Karpas-422 (cell line): ENCODE data around the gene RUNX1. TPM values are rescaled to one million over a fixed set of nuclear protein-coding genes. Genes with fewer than 3 reads are reported as not detected.

Source experiments
- DNase-seq: peaks from one replicate; pipeline ENCODE4 v3.0.0-alpha.2; 2015
- H2AFZ ChIP-seq: fragments of 200-600 bp; sonication (generic); 2 replicates; pipeline ENCODE4 v1.6.1; 2014; ENCODE audit warnings: antibody characterized with exemption, low read length, mixed read lengths
- H3K27ac ChIP-seq: fragments of 200-600 bp; sonication (generic); 2 replicates; pipeline ENCODE4 v1.5.1; 2014; ENCODE audit warnings: mild to moderate bottlenecking, low read length, moderate library complexity
- H3K27me3 ChIP-seq: fragments of 200-600 bp; sonication (generic); 2 replicates; pipeline ENCODE4 v1.6.1; 2014; ENCODE audit warnings: low read length, mixed read lengths
- H3K36me3 ChIP-seq: fragments of 200-600 bp; sonication (generic); 2 replicates; pipeline ENCODE4 v1.6.1; 2014; ENCODE audit warnings: low read length, mixed read lengths; ENCODE audit not compliant: insufficient read depth
- H3K4me1 ChIP-seq: fragments of 200-600 bp; sonication (generic); 2 replicates; pipeline ENCODE4 v1.6.1; 2014; ENCODE audit warnings: mild to moderate bottlenecking, low read length, mixed read lengths
- H3K4me2 ChIP-seq: fragments of 200-600 bp; sonication (generic); 2 replicates; pipeline ENCODE4 v1.6.1; 2014; ENCODE audit warnings: low read length, low read depth, mild to moderate bottlenecking; ENCODE audit not compliant: poor library complexity, severe bottlenecking
- H3K4me3 ChIP-seq: fragments of 200-600 bp; sonication (generic); 2 replicates; pipeline ENCODE4 v1.5.1; 2014; ENCODE audit warnings: mild to moderate bottlenecking, antibody characterized with exemption, low read length, mixed read lengths
- H3K79me2 ChIP-seq: fragments of 200-600 bp; sonication (generic); 2 replicates; pipeline ENCODE4 v1.6.1; 2014; ENCODE audit warnings: mild to moderate bottlenecking, low read length, mixed read lengths
- H3K9ac ChIP-seq: fragments of 200-600 bp; sonication (generic); 2 replicates; pipeline ENCODE4 v1.6.0; 2014; ENCODE audit warnings: low read length
- H3K9me2 ChIP-seq: fragments of 200-600 bp; sonication (generic), shearing (Covaris generic); replicated peaks from 2 replicates; pipeline ENCODE4 v1.6.0; 2014; ENCODE audit warnings: mild to moderate bottlenecking, low read length, moderate library complexity; ENCODE audit not compliant: insufficient read depth
- H3K9me3 ChIP-seq: fragments of 300-700, 200-600 bp; sonication (generic); 2 replicates; pipeline ENCODE4 v1.6.1; 2014; ENCODE audit warnings: low read length, mixed read lengths
- H4K20me1 ChIP-seq: fragments of 200-600 bp; sonication (generic); 2 replicates; pipeline ENCODE4 v1.6.1; 2014; ENCODE audit warnings: mild to moderate bottlenecking, antibody characterized with exemption, low read length, low read depth; ENCODE audit not compliant: insufficient read depth
- total RNA-seq: library from RNA; depleted of rRNA; stranded (reverse); fragments of >200 nt; shearing (Covaris generic); gene quantifications from 2 replicates; pipeline ENCODE4 v1.2.3, GENCODE V29; 2014; ENCODE audit warnings: low replicate concordance

RUNX1 gene
- total RNA-seq, 1 experiment from 2014 or later: 20.5 TPM

GRCh38 chr21:34936883-34937563, 112.1 kb downstream of the RUNX1 start:
- no peaks in the 10 kb centered on the region for H3K4me1 ChIP-seq
- no peaks in the 10 kb centered on the region for H3K9me2 ChIP-seq
- H3K79me2 ChIP-seq: 0 out of 2 replicates have a peak, but pooled peaks cover 4% of the 10 kb centered on the region
- H3K27me3 ChIP-seq: no peaks in the 10 kb centered on the region
- no peak overlapping the region for H3K4me2 ChIP-seq
- H3K9me3 ChIP-seq: no peaks in the 10 kb centered on the region
- no peak overlapping the region for H3K9ac ChIP-seq
- H4K20me1 ChIP-seq: peaks cover 34% of the 10 kb centered on the region
- no peak overlapping the region for H2AFZ ChIP-seq
- H3K27ac ChIP-seq: no peak overlapping the region
- H3K36me3 ChIP-seq: no peaks in the 10 kb centered on the region
- DNase-seq: no peak
- H3K4me3 ChIP-seq: no peak overlapping the region

GRCh38 chr21:34936371-34936789, 112.7 kb downstream of the RUNX1 start:
- Histone ChIP-seq H3K4me3 (no peak overlapping the region), H2AFZ (no peak overlapping the region), H3K4me1 (no peaks in the 10 kb centered on the region), H3K27ac (no peak overlapping the region), H3K9me2 (no peaks in the 10 kb centered on the region), H3K79me2 (0 out of 2 replicates have a peak, but pooled peaks cover 4% of the 10 kb centered on the region), H3K4me2 (no peak overlapping the region), H3K9ac (no peak overlapping the region), H3K9me3 (no peaks in the 10 kb centered on the region), H4K20me1 (peaks cover 32% of the 10 kb centered on the region; the same call in 1 of the 2 replicates), H3K27me3 (no peaks in the 10 kb centered on the region), H3K36me3 (no peaks in the 10 kb centered on the region)
- no peak for DNase-seq

- H3K9ac ChIP-seq: no peak overlapping the region
- no peak overlapping the region for H3K27ac ChIP-seq
- no peaks in the 10 kb centered on the region for H3K27me3 ChIP-seq
- H2AFZ ChIP-seq: no peak overlapping the region
- H3K4me2 ChIP-seq: no peak overlapping the region
- H3K4me1 ChIP-seq: no peaks in the 10 kb centered on the region
- H3K79me2 ChIP-seq: 0 out of 2 replicates have a peak, but pooled peaks cover 4% of the 10 kb centered on the region
- no peak overlapping the region for H3K4me3 ChIP-seq
- no peak for DNase-seq
- peaks cover 28% of the 10 kb centered on the region; the same call in 1 of the 2 replicates for H4K20me1 ChIP-seq
- no peaks in the 10 kb centered on the region for H3K9me2 ChIP-seq
- H3K9me3 ChIP-seq: no peaks in the 10 kb centered on the region
- no peaks in the 10 kb centered on the region for H3K36me3 ChIP-seq
Measured at GRCh38 chr21:34935898-34936297, 113.2 kb downstream of the RUNX1 start.

- H2AFZ ChIP-seq: no peak overlapping the region
- no peaks in the 10 kb centered on the region for H3K4me1 ChIP-seq
- DNase-seq: no peak
- H3K9ac ChIP-seq: no peak overlapping the region
- H3K79me2 ChIP-seq: 0 out of 2 replicates have a peak, but pooled peaks cover 4% of the 10 kb centered on the region
- no peaks in the 10 kb centered on the region for H3K36me3 ChIP-seq
- H3K27me3 ChIP-seq: no peaks in the 10 kb centered on the region
- H3K27ac ChIP-seq: no peak overlapping the region
- peaks cover 30% of the 10 kb centered on the region; the same call in 1 of the 2 replicates for H4K20me1 ChIP-seq
- H3K9me3 ChIP-seq: no peaks in the 10 kb centered on the region
- H3K9me2 ChIP-seq: no peaks in the 10 kb centered on the region
- H3K4me2 ChIP-seq: no peak overlapping the region
- no peak overlapping the region for H3K4me3 ChIP-seq
Measured at GRCh38 chr21:34935452-34935851, 113.7 kb downstream of the RUNX1 start.

- Histone ChIP-seq H3K36me3 (no peaks in the 10 kb centered on the region), H3K4me1 (no peaks in the 10 kb centered on the region), H3K9ac (no peak overlapping the region)
Measured at GRCh38 chr21:34934350-34934749, 114.8 kb downstream of the RUNX1 start.

GRCh38 chr21:34933609-34934335, 115.3 kb downstream of the RUNX1 start:
- Histone ChIP-seq H3K4me3 (no peak overlapping the region), H4K20me1 (0 out of 2 replicates have a peak, but pooled peaks cover 22% of the 10 kb centered on the region), H3K9me2 (no peaks in the 10 kb centered on the region), H3K9me3 (no peaks in the 10 kb centered on the region), H3K4me2 (no peak overlapping the region), H3K27me3 (no peaks in the 10 kb centered on the region), H3K79me2 (0 out of 2 replicates have a peak, but pooled peaks cover 4% of the 10 kb centered on the region), H2AFZ (no peak overlapping the region), H3K9ac (no peak overlapping the region), H3K27ac (no peak overlapping the region), H3K36me3 (no peaks in the 10 kb centered on the region), H3K4me1 (no peaks in the 10 kb centered on the region)
- no peak for DNase-seq

More at GRCh38 chr21:34934350-34934749, 114.8 kb downstream of the RUNX1 start:
- Histone ChIP-seq H3K27me3 (no peaks in the 10 kb centered on the region), H3K4me2 (no peak overlapping the region), H3K79me2 (0 out of 2 replicates have a peak, but pooled peaks cover 4% of the 10 kb centered on the region), H4K20me1 (peaks cover 25% of the 10 kb centered on the region; the same call in 1 of the 2 replicates), H2AFZ (no peak overlapping the region), H3K9me2 (no peaks in the 10 kb centered on the region), H3K4me3 (no peak overlapping the region), H3K27ac (no peak overlapping the region), H3K9me3 (no peaks in the 10 kb centered on the region)
- DNase-seq: no peak

GRCh38 chr21:34932233-34932632, 116.9 kb downstream of the RUNX1 start:
- no peak for DNase-seq
- Histone ChIP-seq H3K9me3 (no peaks in the 10 kb centered on the region), H3K36me3 (no peaks in the 10 kb centered on the region), H3K4me2 (no peak overlapping the region), H3K27me3 (no peaks in the 10 kb centered on the region), H3K4me1 (no peaks in the 10 kb centered on the region), H3K9ac (no peak overlapping the region), H3K9me2 (no peaks in the 10 kb centered on the region), H4K20me1 (0 out of 2 replicates have a peak, but pooled peaks cover 23% of the 10 kb centered on the region), H3K4me3 (no peak overlapping the region), H3K27ac (no peak overlapping the region), H3K79me2 (0 out of 2 replicates have a peak, but pooled peaks cover 4% of the 10 kb centered on the region), H2AFZ (no peak overlapping the region)

- Histone ChIP-seq H3K4me3 (no peak overlapping the region), H3K79me2 (0 out of 2 replicates have a peak, but pooled peaks cover 4% of the 10 kb centered on the region), H3K27ac (no peak overlapping the region), H3K36me3 (no peaks in the 10 kb centered on the region), H3K9me3 (no peaks in the 10 kb centered on the region), H3K4me2 (no peak overlapping the region), H3K9ac (no peak overlapping the region), H3K4me1 (no peaks in the 10 kb centered on the region), H4K20me1 (0 out of 2 replicates have a peak, but pooled peaks cover 19% of the 10 kb centered on the region), H3K9me2 (no peaks in the 10 kb centered on the region), H3K27me3 (no peaks in the 10 kb centered on the region), H2AFZ (no peak overlapping the region)
- no peak for DNase-seq
Measured at GRCh38 chr21:34930971-34931370, 118.1 kb downstream of the RUNX1 start.
